ENCODE measurements around the gene ANKRD22.

Gene ANKRD22

DNA sequence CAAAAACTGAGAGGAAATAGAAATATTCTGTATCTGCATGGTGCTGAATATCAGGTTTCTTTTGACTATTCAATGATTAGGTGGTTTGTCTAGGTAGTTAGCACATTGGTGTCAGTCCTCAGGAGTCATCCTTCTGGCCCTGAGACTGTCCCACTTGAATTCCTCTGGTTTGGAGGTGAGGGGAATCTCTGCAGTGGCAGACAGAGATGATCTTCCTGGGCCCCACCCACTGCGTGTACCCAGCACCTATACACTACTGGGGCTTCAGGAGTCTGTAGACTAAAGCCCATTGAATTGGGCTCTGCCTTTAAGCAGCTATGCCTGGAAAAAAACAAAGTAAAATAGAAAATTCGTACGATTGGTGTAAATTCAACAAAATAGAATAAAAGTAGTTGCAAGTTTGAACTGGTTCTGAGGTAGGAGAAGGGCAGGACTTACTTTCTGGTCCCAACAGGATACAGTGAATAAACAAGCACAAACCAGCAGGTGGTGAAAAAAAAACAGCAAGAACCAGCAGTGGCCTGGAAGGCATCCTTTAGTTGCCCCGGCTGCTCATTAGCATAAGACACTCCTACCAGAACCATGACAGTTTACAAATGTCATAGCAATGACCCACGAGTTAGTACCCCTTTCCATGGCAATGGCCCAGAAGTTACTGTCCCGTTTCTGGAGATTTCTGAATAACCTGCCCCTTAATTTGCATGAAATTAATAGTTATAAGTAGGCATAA lies 47.4 kb downstream of the ANKRD22 start:
- TF ChIP-seq, protein P1, sequence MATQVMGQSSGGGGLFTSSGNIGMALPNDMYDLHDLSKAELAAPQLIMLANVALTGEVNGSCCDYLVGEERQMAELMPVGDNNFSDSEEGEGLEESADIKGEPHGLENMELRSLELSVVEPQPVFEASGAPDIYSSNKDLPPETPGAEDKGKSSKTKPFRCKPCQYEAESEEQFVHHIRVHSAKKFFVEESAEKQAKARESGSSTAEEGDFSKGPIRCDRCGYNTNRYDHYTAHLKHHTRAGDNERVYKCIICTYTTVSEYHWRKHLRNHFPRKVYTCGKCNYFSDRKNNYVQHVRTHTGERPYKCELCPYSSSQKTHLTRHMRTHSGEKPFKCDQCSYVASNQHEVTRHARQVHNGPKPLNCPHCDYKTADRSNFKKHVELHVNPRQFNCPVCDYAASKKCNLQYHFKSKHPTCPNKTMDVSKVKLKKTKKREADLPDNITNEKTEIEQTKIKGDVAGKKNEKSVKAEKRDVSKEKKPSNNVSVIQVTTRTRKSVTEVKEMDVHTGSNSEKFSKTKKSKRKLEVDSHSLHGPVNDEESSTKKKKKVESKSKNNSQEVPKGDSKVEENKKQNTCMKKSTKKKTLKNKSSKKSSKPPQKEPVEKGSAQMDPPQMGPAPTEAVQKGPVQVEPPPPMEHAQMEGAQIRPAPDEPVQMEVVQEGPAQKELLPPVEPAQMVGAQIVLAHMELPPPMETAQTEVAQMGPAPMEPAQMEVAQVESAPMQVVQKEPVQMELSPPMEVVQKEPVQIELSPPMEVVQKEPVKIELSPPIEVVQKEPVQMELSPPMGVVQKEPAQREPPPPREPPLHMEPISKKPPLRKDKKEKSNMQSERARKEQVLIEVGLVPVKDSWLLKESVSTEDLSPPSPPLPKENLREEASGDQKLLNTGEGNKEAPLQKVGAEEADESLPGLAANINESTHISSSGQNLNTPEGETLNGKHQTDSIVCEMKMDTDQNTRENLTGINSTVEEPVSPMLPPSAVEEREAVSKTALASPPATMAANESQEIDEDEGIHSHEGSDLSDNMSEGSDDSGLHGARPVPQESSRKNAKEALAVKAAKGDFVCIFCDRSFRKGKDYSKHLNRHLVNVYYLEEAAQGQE (IDR thresholded peaks at IDR 0.05; ENCODE audit: insufficient read depth in 1 of 2, low read depth in 2 of 2, low read length in 2 of 2) = no peak
- no peak for TF ChIP-seq TAF1 (IDR thresholded peaks at IDR 0.05; ENCODE audit: borderline replicate concordance, insufficient read depth, low read length)
- TF ChIP-seq POLR2AphosphoS5 (IDR thresholded peaks at IDR 0.05; ENCODE audit: low read depth, low read length) = no peak
- TF ChIP-seq FOXP2 (optimal IDR thresholded peaks at IDR 0.05; ENCODE audit: borderline replicate concordance, extremely low read depth, extremely low read length, insufficient read depth) = no peak
- TF ChIP-seq SIN3A (IDR thresholded peaks at IDR 0.05; ENCODE audit: borderline replicate concordance, insufficient read depth, low read length) = no peak

GRCh38 chr10:88803641-88804040 lies 48.0 kb downstream of the ANKRD22 start:
- TF ChIP-seq TAF1 (IDR thresholded peaks at IDR 0.05; ENCODE audit: borderline replicate concordance, insufficient read depth, low read length) (no peak), SIN3A (IDR thresholded peaks at IDR 0.05; ENCODE audit: borderline replicate concordance, insufficient read depth, low read length) (no peak), FOXP2 (optimal IDR thresholded peaks at IDR 0.05; ENCODE audit: borderline replicate concordance, extremely low read depth, extremely low read length, insufficient read depth) (no peak), POLR2AphosphoS5 (IDR thresholded peaks at IDR 0.05; ENCODE audit: low read depth, low read length) (no peak)
- TF ChIP-seq, protein P1 (IDR thresholded peaks at IDR 0.05; ENCODE audit: insufficient read depth in 1 of 2, low read depth in 2 of 2, low read length in 2 of 2) = no peak

GRCh38 chr10:88802523-88803285 lies 48.9 kb downstream of the ANKRD22 start, which contains the start of gene LIPM:
TSS of gene LIPM (plus strand) at chr10:88802730. CDS start at chr10:88802897, 167 bp downstream.
- TF ChIP-seq SIN3A (IDR thresholded peaks at IDR 0.05; ENCODE audit: borderline replicate concordance, insufficient read depth, low read length) (no peak), FOXP2 (optimal IDR thresholded peaks at IDR 0.05; ENCODE audit: borderline replicate concordance, extremely low read depth, extremely low read length, insufficient read depth) (no peak), POLR2AphosphoS5 (IDR thresholded peaks at IDR 0.05; ENCODE audit: low read depth, low read length) (no peak), TAF1 (IDR thresholded peaks at IDR 0.05; ENCODE audit: borderline replicate concordance, insufficient read depth, low read length) (no peak)
- TF ChIP-seq, protein P1 (IDR thresholded peaks at IDR 0.05; ENCODE audit: insufficient read depth in 1 of 2, low read depth in 2 of 2, low read length in 2 of 2) = no peak

DNA sequence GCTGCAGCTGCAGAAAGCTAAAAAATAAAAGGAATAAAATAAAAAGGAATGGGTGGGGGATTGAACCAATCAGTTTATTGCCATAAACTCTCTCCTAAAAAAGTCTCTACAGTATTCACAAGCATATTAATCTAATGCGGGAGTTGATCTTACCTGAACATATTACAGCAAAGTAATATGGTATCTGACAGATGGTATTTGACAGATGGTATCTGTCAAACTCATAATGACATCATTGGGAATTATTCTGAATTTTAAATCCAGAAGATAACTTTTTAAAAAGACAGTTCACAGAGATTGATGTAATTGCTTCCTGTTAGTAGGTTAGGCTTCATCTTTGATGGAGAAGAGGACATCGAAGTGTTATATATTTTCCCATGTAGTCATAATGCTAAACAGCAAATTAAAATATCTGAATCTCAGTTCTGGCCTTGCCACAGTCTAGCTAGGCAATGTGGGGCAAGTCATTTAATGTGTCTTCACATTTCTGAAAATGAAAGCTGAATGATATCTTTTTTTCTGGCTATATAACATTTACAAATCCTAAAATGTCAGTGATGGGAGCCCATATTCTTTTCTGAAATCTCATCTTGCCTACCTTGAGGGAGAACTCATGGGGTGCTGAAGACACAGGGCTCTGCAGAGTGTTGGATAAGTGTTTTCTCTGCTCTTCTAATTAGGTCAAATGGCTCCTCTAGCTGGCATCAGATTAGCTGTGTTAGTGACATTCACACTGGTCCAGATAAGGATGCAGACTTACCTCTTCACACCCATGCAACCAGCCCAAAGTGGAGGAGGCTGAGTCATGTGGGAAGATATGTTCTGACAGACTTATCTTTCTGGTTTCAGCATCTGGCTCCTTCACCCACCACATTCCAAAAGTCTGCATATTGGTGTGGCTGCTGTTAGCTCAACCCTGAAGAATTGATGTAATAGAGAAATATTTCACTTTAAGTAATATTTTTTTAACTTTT lies 51.2 kb downstream of the ANKRD22 start:
- TF ChIP-seq FOXP2 (optimal IDR thresholded peaks at IDR 0.05; ENCODE audit: borderline replicate concordance, extremely low read depth, extremely low read length, insufficient read depth) (no peak), POLR2AphosphoS5 (IDR thresholded peaks at IDR 0.05; ENCODE audit: low read depth, low read length) (no peak), TAF1 (IDR thresholded peaks at IDR 0.05; ENCODE audit: borderline replicate concordance, insufficient read depth, low read length) (no peak), SIN3A (IDR thresholded peaks at IDR 0.05; ENCODE audit: borderline replicate concordance, insufficient read depth, low read length) (no peak)
- TF ChIP-seq, protein P1 (IDR thresholded peaks at IDR 0.05; ENCODE audit: insufficient read depth in 1 of 2, low read depth in 2 of 2, low read length in 2 of 2) = no peak

Data from PFSK-1 (cell line).